Breast epithelium (tissue), 3 donors: Measurements from ENCODE around the gene GIGYF2.

Experiments used
- CTCF ChIP-seq, 3 donors: fragments of 450-650 bp; IDR thresholded peaks; one replicate each; pipeline ENCODE4 v1.5.1; 2016 to 2017; ENCODE audit warnings: antibody characterized with exemption in 3 of 3, mild to moderate bottlenecking in 3 of 3, moderate library complexity in 3 of 3
- POLR2A ChIP-seq: fragments of 450-650 bp; IDR thresholded peaks from one replicate; pipeline ENCODE4 v1.6.1; 2016; ENCODE audit warnings: antibody characterized with exemption, mild to moderate bottlenecking, moderate library complexity

- TF ChIP-seq CTCF (IDR thresholded peaks at IDR 0.05) (no peak), POLR2A (no peak)
Measured at GRCh38 chr2:232861353-232861752, 164.2 kb downstream of the GIGYF2 start.
